ENCODE measurements around the gene COL9A3. TPM values are rescaled to one million over a fixed set of nuclear protein-coding genes. Genes with fewer than 3 reads are reported as not detected.

Gene COL9A3
- total RNA-seq, 3 donors from 2014 or later (not counting 1 experiment from before 2014, with no cell fraction given): 1.9 TPM; not detected in 2

DNA sequence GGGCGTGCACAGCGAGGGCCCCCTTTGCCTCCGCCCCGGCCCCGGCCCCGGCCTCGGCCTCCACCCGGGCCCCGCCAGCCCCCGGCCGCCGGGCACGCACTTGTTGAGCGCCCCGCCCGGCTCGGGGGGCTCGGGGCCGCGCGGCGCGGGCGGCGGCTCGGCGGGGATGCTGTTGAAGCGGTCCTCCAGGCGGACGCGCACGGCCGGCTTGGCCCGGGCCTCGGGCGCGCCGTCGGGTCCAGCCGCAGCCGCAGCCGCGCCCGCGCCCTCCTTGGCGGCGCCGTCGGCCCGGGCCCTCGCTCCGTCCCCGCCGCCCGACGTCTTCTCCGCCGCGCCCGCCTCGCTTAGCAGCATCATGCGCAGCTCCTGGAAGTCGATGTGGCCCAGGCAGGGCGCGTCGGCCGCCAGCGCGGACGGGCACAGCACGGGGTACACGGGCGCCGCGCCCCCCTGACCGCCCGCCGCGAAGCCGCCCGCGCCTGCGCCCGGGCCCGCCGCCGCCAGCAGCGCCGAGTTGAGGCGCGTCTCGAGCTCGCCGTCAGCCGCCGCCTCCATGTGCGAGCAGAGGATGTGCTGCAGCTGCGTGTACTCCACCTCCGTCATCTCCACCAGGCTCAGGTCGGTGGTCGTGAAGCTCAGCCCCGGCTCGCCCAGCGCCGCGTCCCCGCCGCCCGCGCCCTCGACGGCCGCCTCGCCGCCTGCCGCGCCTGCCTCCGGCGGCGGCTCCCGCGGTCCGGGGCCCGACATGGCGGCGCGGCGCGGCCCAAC lies 44.3 kb downstream of the COL9A3 start:
- H3K27ac Mint-ChIP-seq: no peak overlapping the region
- DNase-seq (peak; percentile 57 to 77), ATAC-seq (peak; percentile 29 to 44 (median 35))
- H3K4me3 Mint-ChIP-seq: no peak overlapping the region
- intact Hi-C loops (cut with micrococcal nuclease): loop anchor here (5.0 kb wide), 1 partner anchor 66 kb away; the partner anchor contains the start of gene DIDO1
- Histone ChIP-seq H3K27me3 (ENCODE audit: control insufficient read depth, insufficient read depth, low read length) (no peaks in the 10 kb centered on the region), H3K9me3 (ENCODE audit: control insufficient read depth, insufficient read depth, low read length) (peaks cover 3% of the 10 kb centered on the region), H3K4me3 (ENCODE audit: low read length) (peak overlapping the region; percentile 23), H3K36me3 (ENCODE audit: control insufficient read depth, insufficient read depth, low read length) (peaks cover 5% of the 10 kb centered on the region), H3K4me1 (ENCODE audit: control insufficient read depth, insufficient read depth, low read length) (peaks cover 10% of the 10 kb centered on the region), H3K27ac (ENCODE audit: low read length) (no peak overlapping the region)
- peaks cover 13 to 28% of the 10 kb centered on the region in 2 donors for H3K4me1 Mint-ChIP-seq
- peaks cover 6% of the 10 kb centered on the region for H3K36me3 Mint-ChIP-seq
- H3K27me3 Mint-ChIP-seq (ENCODE audit: low read depth in 2 of 2): no peaks in the 10 kb centered on the region
- WGBS (ENCODE audit: insufficient coverage): under 1% methylated on average over 129 of the region's 129 CpGs
- no peaks in the 10 kb centered on the region for H3K9me3 Mint-ChIP-seq
- TF ChIP-seq, protein P1, sequence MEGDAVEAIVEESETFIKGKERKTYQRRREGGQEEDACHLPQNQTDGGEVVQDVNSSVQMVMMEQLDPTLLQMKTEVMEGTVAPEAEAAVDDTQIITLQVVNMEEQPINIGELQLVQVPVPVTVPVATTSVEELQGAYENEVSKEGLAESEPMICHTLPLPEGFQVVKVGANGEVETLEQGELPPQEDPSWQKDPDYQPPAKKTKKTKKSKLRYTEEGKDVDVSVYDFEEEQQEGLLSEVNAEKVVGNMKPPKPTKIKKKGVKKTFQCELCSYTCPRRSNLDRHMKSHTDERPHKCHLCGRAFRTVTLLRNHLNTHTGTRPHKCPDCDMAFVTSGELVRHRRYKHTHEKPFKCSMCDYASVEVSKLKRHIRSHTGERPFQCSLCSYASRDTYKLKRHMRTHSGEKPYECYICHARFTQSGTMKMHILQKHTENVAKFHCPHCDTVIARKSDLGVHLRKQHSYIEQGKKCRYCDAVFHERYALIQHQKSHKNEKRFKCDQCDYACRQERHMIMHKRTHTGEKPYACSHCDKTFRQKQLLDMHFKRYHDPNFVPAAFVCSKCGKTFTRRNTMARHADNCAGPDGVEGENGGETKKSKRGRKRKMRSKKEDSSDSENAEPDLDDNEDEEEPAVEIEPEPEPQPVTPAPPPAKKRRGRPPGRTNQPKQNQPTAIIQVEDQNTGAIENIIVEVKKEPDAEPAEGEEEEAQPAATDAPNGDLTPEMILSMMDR (IDR thresholded peaks at IDR 0.05): no peak

DNA sequence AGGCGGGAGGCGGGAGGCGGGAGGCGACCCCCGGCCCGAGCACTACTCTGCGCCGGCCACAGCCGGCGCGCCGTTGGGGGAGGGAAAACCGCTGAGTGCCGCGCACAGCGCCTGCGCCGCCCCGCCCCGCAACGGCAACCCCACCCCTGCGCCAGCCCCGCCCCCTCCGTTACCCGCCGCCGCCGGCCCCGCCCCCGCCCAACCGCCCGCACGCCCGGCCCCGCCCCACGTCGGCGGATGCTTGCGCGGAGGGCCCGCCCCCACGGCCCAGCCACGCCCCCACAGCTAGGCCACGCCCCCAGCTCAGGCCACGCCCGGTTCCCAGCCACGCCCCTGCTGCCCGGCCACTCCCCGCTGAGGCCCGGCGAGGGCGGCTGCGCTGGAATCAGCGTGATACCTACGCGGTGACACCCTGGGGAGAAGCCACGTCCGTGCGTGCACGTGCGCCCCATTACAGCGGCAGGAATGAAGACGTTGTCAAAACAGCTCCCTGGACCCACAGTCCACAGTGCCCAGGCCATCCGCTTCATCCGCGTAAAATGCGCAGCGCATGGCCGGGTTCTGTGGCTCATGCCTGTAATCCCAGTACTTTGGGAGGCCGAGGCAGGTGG lies 45.0 kb downstream of the COL9A3 start, which contains the start of gene TCFL5:
Gene TCFL5, minus strand, starts transcription at position 97 of the 611 bp plus-strand sequence. CDS start 152 bp downstream, outside the sequence.
- 9% methylated on average over 70 of the region's 70 CpGs for WGBS (ENCODE audit: insufficient coverage)
- H3K27ac ChIP-seq (ENCODE audit: low read length): peak within 1 kb of the TSS; percentile 45
- H3K4me3 Mint-ChIP-seq: peak within 1 kb of the TSS; percentile 78
- peak within 1 kb of the TSS; percentile 23 for H3K4me3 ChIP-seq (ENCODE audit: low read length)
- peaks cover 10% of the 10 kb centered on the region for H3K4me1 ChIP-seq (ENCODE audit: control insufficient read depth, insufficient read depth, low read length)
- peak; percentile 94 to 97 for DNase-seq
- TF ChIP-seq, protein P1 (IDR thresholded peaks at IDR 0.05): no peak
- ATAC-seq: peak; percentile 89 to 99 (median 91)
- peak within 1 kb of the TSS; percentile 50 to 51 for H3K27ac Mint-ChIP-seq
- no peaks in the 10 kb centered on the region for H3K27me3 Mint-ChIP-seq (ENCODE audit: low read depth in 2 of 2)
- peaks cover 6% of the 10 kb centered on the region for H3K36me3 Mint-ChIP-seq
- H3K9me3 Mint-ChIP-seq: no peaks in the 10 kb centered on the region
- intact Hi-C loops (cut with micrococcal nuclease): loop anchor here (2.0 to 5.0 kb wide), 2 partner anchors 65 to 67 kb away; partner anchors contain the start of gene DIDO1
- H3K27me3 ChIP-seq (ENCODE audit: control insufficient read depth, insufficient read depth, low read length): no peaks in the 10 kb centered on the region
- peaks cover 13 to 28% of the 10 kb centered on the region in 2 donors for H3K4me1 Mint-ChIP-seq
- peaks cover 3% of the 10 kb centered on the region for H3K9me3 ChIP-seq (ENCODE audit: control insufficient read depth, insufficient read depth, low read length)
- peaks cover 4% of the 10 kb centered on the region for H3K36me3 ChIP-seq (ENCODE audit: control insufficient read depth, insufficient read depth, low read length)

DNA sequence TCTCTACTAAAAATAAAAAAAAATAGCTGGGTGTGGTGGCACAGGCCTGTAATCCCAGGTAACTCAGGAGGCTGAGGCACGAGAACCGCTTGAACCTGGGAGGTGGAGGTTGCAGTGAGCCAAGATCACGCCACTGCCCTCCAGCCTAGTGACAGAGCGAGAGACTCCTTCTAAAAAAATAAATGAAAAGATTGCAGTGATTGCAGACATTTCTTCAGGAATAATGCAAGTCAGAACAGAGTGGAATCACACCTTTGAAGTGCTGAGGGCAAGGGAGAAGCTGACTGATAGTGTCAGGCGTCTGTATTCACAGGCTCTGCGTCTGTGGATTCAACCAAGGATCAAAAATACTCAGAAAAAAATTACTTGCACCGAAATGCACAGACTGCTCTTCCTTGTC lies 47.4 kb downstream of the COL9A3 start:
- Histone ChIP-seq H3K9me3 (ENCODE audit: control insufficient read depth, insufficient read depth, low read length) (peaks cover 3% of the 10 kb centered on the region), H3K4me3 (ENCODE audit: low read length) (no peak overlapping the region), H3K4me1 (ENCODE audit: control insufficient read depth, insufficient read depth, low read length) (peaks cover 10% of the 10 kb centered on the region), H3K27ac (ENCODE audit: low read length) (no peak overlapping the region), H3K36me3 (ENCODE audit: control insufficient read depth, insufficient read depth, low read length) (no peaks in the 10 kb centered on the region), H3K27me3 (ENCODE audit: control insufficient read depth, insufficient read depth, low read length) (no peaks in the 10 kb centered on the region)
- Mint-ChIP-seq H3K36me3 (no peaks in the 10 kb centered on the region), H3K4me1 (peaks cover 7 to 22% of the 10 kb centered on the region in 2 donors), H3K9me3 (no peaks in the 10 kb centered on the region), H3K27me3 (ENCODE audit: low read depth in 2 of 2) (no peaks in the 10 kb centered on the region), H3K4me3 (no peak overlapping the region), H3K27ac (no peak overlapping the region)
- 89% methylated on average over 7 of the region's 7 CpGs for WGBS (ENCODE audit: insufficient coverage)
- TF ChIP-seq, protein P1 (IDR thresholded peaks at IDR 0.05): no peak
- no peak for DNase-seq
- ATAC-seq: no peak
- intact Hi-C loops (cut with micrococcal nuclease): loop anchor here (5.0 kb wide), 1 partner anchor 63 kb away; the partner anchor contains the start of gene DIDO1

Measured in natural killer cell (primary cell).